Erythroblast (primary cell): ENCODE data around the gene DCP1A.
"Not testable (repeated sequence)": the region's sequence is repeated elsewhere in the genome, so short reads cannot be mapped to it uniquely, and the experiment has no call there.

Experiments
- GATA1 ChIP-seq: IDR thresholded peaks from 2 replicates; pipeline ENCODE4 v1.6.1; 2011; ENCODE audit warnings: low read depth, mild to moderate bottlenecking, control low read depth, low read length, moderate library complexity
- POLR2A ChIP-seq: IDR thresholded peaks from 2 replicates; pipeline ENCODE4 v1.6.1; 2011; ENCODE audit warnings: mild to moderate bottlenecking, low read length

GRCh38 chr3:53370719-53371118 is 23.4 kb upstream of the DCP1A start:
- not testable (repeated sequence) for TF ChIP-seq POLR2A, GATA1
